Measurements from ENCODE around the gene KCP. TPM values are rescaled to one million over a fixed set of nuclear protein-coding genes. Genes with fewer than 3 reads are reported as not detected.

Gene KCP
- total RNA-seq, 2 experiments from 2014 or later: 1.4 to 2.3 TPM

- TF ChIP-seq EZH2phosphoT487 (IDR thresholded peaks at IDR 0.05; ENCODE audit: borderline replicate concordance, low read depth, low read length): no peak
- peak; percentile 48 for TF ChIP-seq CTCF (conservative IDR thresholded peaks at IDR 0.05; ENCODE audit: low read length)
- ChIA-PET POLR2A (interaction anchor here (0.6 to 2.3 kb wide), 2 partner anchors 10 to 40 kb away, joined by 3 to 9 read pairs; partner anchors contain the start of gene ATP6V1F), CTCF (ENCODE audit: unreplicated experiment) (no interaction called here)
- Histone ChIP-seq H3K9me3 (ENCODE audit: low read length) (no peaks in the 10 kb centered on the region), H3K4me3 (ENCODE audit: low read depth, low read length, poor library complexity, severe bottlenecking) (no peak overlapping the region), H2AFZ (ENCODE audit: low read length) (no peak overlapping the region), H3K9me2 (ENCODE audit: insufficient read depth, low read length) (no peaks in the 10 kb centered on the region), H3K36me3 (ENCODE audit: insufficient read depth, low read length) (no peaks in the 10 kb centered on the region), H3K79me2 (ENCODE audit: insufficient read depth, low read depth, low read length) (no peaks in the 10 kb centered on the region), H3K27ac (ENCODE audit: low read depth, low read length, poor library complexity, severe bottlenecking) (no peak overlapping the region), H3K4me2 (ENCODE audit: low read length) (no peak overlapping the region), H3K4me1 (ENCODE audit: insufficient read depth, low read length, poor library complexity, severe bottlenecking) (peaks cover 35% of the 10 kb centered on the region), H4K20me1 (ENCODE audit: insufficient read depth, low read length) (no peaks in the 10 kb centered on the region)
- BruUV-seq (replicated peaks): no TSS peak
- no peak for DNase-seq (ENCODE audit: low spot score)
- intact Hi-C loops (cut with micrococcal nuclease; ENCODE audit: unreplicated experiment): no loop called here
Observed at GRCh38 chr7:128872394-128872824, 38.1 kb downstream of the KCP start.

GRCh38 chr7:128871050-128871449, 39.5 kb downstream of the KCP start:
- Histone ChIP-seq H4K20me1 (ENCODE audit: insufficient read depth, low read length) (no peaks in the 10 kb centered on the region), H3K9me3 (ENCODE audit: low read length) (no peaks in the 10 kb centered on the region), H2AFZ (ENCODE audit: low read length) (no peak overlapping the region), H3K4me1 (ENCODE audit: insufficient read depth, low read length, poor library complexity, severe bottlenecking) (peaks cover 35% of the 10 kb centered on the region), H3K4me3 (ENCODE audit: low read depth, low read length, poor library complexity, severe bottlenecking) (no peak overlapping the region), H3K79me2 (ENCODE audit: insufficient read depth, low read depth, low read length) (no peaks in the 10 kb centered on the region), H3K27ac (ENCODE audit: low read depth, low read length, poor library complexity, severe bottlenecking) (no peak overlapping the region), H3K4me2 (ENCODE audit: low read length) (peak overlapping the region; percentile 63), H3K36me3 (ENCODE audit: insufficient read depth, low read length) (peaks cover 8% of the 10 kb centered on the region; the same call in 1 of the 2 replicates), H3K9me2 (ENCODE audit: insufficient read depth, low read length) (no peaks in the 10 kb centered on the region)
- TF ChIP-seq EZH2phosphoT487 (IDR thresholded peaks at IDR 0.05; ENCODE audit: borderline replicate concordance, low read depth, low read length) (no peak), CTCF (conservative IDR thresholded peaks at IDR 0.05; ENCODE audit: low read length) (no peak)
- peak; percentile 70 for DNase-seq (ENCODE audit: low spot score)
- intact Hi-C loops (cut with micrococcal nuclease; ENCODE audit: unreplicated experiment): no loop called here
- ChIA-PET CTCF (ENCODE audit: unreplicated experiment) (interaction anchor here (0.7 to 1.0 kb wide), 2 partner anchors 9 to 12 kb away, joined by 5 to 7 read pairs; partner anchors contain the start of gene ATP6V1F), POLR2A (interaction anchor here (0.8 kb wide), 1 partner anchor 10 kb away, joined by 3 read pairs; no protein-coding TSS in a partner anchor)
- BruUV-seq (replicated peaks): no TSS peak

- H3K4me2 ChIP-seq (ENCODE audit: low read length): peak overlapping the region; percentile 63
- POLR2A ChIA-PET: no interaction called here
- H3K4me3 ChIP-seq (ENCODE audit: low read depth, low read length, poor library complexity, severe bottlenecking): peak overlapping the region; percentile 45
- TF ChIP-seq EZH2phosphoT487 (IDR thresholded peaks at IDR 0.05; ENCODE audit: borderline replicate concordance, low read depth, low read length): no peak
- no peak; the same call in 1 of the 2 replicates for TF ChIP-seq CTCF (conservative IDR thresholded peaks at IDR 0.05; ENCODE audit: low read length)
- peak; percentile 13 for DNase-seq (ENCODE audit: low spot score)
- peaks cover 35% of the 10 kb centered on the region for H3K4me1 ChIP-seq (ENCODE audit: insufficient read depth, low read length, poor library complexity, severe bottlenecking)
- no TSS peak for BruUV-seq (replicated peaks)
- CTCF ChIA-PET (ENCODE audit: unreplicated experiment): no interaction called here
- H2AFZ ChIP-seq (ENCODE audit: low read length): no peak overlapping the region
- no peaks in the 10 kb centered on the region for H4K20me1 ChIP-seq (ENCODE audit: insufficient read depth, low read length)
- no peaks in the 10 kb centered on the region for H3K79me2 ChIP-seq (ENCODE audit: insufficient read depth, low read depth, low read length)
- peaks cover 19% of the 10 kb centered on the region; the same call in 1 of the 2 replicates for H3K36me3 ChIP-seq (ENCODE audit: insufficient read depth, low read length)
- H3K9me2 ChIP-seq (ENCODE audit: insufficient read depth, low read length): no peaks in the 10 kb centered on the region
- no peaks in the 10 kb centered on the region for H3K9me3 ChIP-seq (ENCODE audit: low read length)
- intact Hi-C loops (cut with micrococcal nuclease; ENCODE audit: unreplicated experiment): no loop called here
- no peak overlapping the region for H3K27ac ChIP-seq (ENCODE audit: low read depth, low read length, poor library complexity, severe bottlenecking)
Observed at GRCh38 chr7:128869944-128870285, 40.6 kb downstream of the KCP start.
